ENCODE data around the gene ENTPD7. TPM values are rescaled to one million over a fixed set of nuclear protein-coding genes. Genes with fewer than 3 reads are reported as not detected.

ENTPD7 gene
- total and polyA plus RNA-seq, 5 donors: 0.70 to 5.5 (median 3.2) TPM

DNA sequence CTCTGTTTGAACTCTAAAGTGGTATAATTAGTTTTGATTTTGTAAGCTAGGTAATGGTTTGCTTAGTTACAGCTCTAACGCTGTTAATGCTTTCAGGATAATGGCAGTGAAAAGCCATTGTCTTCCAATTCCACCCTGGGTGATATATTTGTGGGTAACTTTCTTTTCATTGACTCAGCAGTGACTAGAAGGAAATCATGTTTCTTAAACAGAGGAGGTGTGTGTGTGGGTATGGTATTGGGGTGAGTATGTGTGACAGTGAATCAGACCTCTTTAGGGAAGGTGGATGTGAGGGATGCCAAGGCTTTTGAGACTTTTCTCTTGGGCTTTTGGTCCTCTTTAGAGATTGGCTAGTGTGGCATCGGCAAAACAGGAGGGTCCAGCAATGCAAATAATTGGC, 13.6 kb downstream of the ENTPD7 start:
- ATAC-seq: no peak
- 98% methylated on average over 2 of the region's 2 CpGs for WGBS
- DNase-seq: no peak
- H3K4me1 ChIP-seq (ENCODE audit: control insufficient read depth, insufficient read depth, low read length): no peaks in the 10 kb centered on the region
- intact Hi-C loops (cut with DNase I): no loop called here
- H3K27me3 ChIP-seq (ENCODE audit: control insufficient read depth, insufficient read depth): no peaks in the 10 kb centered on the region
- no peaks in the 10 kb centered on the region for H3K9me3 ChIP-seq (ENCODE audit: control insufficient read depth, low read length)
- no peak overlapping the region for H3K27ac ChIP-seq (ENCODE audit: low read length)
- H3K4me3 ChIP-seq (ENCODE audit: low read length): no peak overlapping the region

DNA sequence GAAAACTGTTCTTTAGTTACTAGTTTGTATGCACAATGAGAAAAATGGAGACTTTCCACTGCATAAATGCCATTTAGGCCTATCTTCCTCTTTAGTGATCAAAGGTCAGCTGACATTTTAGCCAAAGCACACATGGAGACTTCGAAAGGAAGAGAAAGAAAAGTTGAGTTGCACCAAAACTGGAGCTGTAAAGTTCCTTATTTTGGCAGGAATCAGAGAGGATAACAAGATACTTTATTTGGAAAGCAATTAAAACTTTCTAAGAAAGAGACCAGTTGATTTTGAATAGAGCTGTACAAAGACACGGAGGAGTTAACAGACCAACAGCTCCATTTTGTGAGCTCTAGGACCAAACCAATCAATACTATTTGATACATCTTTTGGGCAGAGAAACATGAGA, 14.2 kb downstream of the ENTPD7 start:
- 48% methylated on average over 2 of the region's 2 CpGs for WGBS
- intact Hi-C loops (cut with DNase I): no loop called here
- ATAC-seq: no peak
- Histone ChIP-seq H3K27ac (ENCODE audit: low read length) (no peak overlapping the region), H3K9me3 (ENCODE audit: control insufficient read depth, low read length) (no peaks in the 10 kb centered on the region), H3K4me3 (ENCODE audit: low read length) (no peak overlapping the region), H3K27me3 (ENCODE audit: control insufficient read depth, insufficient read depth) (no peaks in the 10 kb centered on the region), H3K4me1 (ENCODE audit: control insufficient read depth, insufficient read depth, low read length) (no peaks in the 10 kb centered on the region)
- DNase-seq: no peak

DNA sequence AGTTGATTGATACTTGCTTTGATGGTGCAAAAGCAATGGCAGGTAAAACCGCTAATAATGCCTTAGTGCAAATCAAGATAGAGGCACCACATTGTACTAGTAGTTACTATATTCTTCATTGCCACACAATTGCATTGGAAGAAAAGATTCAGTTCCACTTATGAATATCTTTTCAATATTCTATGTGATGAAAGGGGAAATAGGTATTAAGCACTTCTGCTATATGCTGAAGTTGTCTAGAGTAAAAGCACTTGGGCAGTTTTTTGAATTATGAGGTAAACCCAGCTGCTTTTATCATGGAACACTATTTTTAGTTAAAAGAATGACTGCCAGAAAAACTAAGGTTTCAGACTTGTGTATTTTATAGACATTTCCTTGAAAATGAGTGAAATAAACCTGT, 15.5 kb downstream of the ENTPD7 start:
- Histone ChIP-seq H3K4me1 (ENCODE audit: control insufficient read depth, insufficient read depth, low read length) (no peaks in the 10 kb centered on the region), H3K27me3 (ENCODE audit: control insufficient read depth, insufficient read depth) (no peaks in the 10 kb centered on the region), H3K9me3 (ENCODE audit: control insufficient read depth, low read length) (no peaks in the 10 kb centered on the region), H3K4me3 (ENCODE audit: low read length) (no peak overlapping the region), H3K27ac (ENCODE audit: low read length) (no peak overlapping the region)
- DNase-seq (no peak), ATAC-seq (no peak)
- WGBS: 90% methylated on average over 1 of the region's 1 CpG
- intact Hi-C loops (cut with DNase I): no loop called here

DNA sequence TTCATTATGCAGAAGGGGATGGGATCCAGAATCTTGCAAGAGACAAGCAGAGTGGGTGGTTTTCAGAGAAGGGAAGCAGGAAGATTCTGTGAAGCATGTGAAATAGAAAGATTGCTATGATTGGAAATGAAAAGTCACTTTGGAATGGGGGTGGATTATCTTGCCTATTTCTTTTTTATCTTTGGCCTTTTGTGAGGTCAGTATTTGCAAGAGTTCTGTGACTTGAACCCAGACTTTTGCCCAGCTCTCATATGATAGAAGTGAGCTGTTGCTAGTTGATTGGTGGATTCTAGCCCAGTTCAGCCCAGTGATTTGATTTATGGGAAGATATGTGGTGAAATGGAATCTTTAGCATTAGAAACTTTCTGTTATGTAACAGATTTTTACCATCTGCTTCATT, 17.1 kb downstream of the ENTPD7 start:
- H3K27me3 ChIP-seq (ENCODE audit: control insufficient read depth, insufficient read depth): no peaks in the 10 kb centered on the region
- H3K4me3 ChIP-seq (ENCODE audit: low read length): no peak overlapping the region
- DNase-seq (no peak), ATAC-seq (no peak)
- intact Hi-C loops (cut with DNase I): no loop called here
- no peaks in the 10 kb centered on the region for H3K9me3 ChIP-seq (ENCODE audit: control insufficient read depth, low read length)
- H3K27ac ChIP-seq (ENCODE audit: low read length): no peak overlapping the region
- peaks cover 3% of the 10 kb centered on the region for H3K4me1 ChIP-seq (ENCODE audit: control insufficient read depth, insufficient read depth, low read length)

DNA sequence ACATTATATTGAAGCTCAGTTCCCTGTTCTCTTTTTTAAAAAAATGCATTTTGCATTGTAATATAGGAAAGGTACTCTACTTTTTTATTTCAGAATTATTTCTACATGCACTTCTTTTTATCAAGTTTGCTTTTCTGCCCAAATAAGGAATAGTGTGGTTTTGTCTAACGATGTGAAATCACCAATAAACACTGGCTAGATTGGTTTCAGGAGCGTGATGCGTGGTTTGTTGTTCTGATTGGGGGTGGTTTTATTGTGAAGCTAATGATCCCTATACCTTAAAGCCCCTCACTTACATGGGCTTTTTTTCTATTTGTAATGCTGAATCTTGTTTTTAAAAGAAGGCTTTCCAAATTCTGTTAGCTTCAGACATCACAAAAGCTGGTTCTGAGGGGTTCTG, 17.6 kb downstream of the ENTPD7 start:
- WGBS: 90% methylated on average over 3 of the region's 3 CpGs
- Histone ChIP-seq H3K9me3 (ENCODE audit: control insufficient read depth, low read length) (no peaks in the 10 kb centered on the region), H3K27me3 (ENCODE audit: control insufficient read depth, insufficient read depth) (no peaks in the 10 kb centered on the region), H3K4me3 (ENCODE audit: low read length) (no peak overlapping the region), H3K4me1 (ENCODE audit: control insufficient read depth, insufficient read depth, low read length) (peaks cover 3% of the 10 kb centered on the region), H3K27ac (ENCODE audit: low read length) (no peak overlapping the region)
- DNase-seq (no peak), ATAC-seq (no peak)
- intact Hi-C loops (cut with DNase I): no loop called here

DNA sequence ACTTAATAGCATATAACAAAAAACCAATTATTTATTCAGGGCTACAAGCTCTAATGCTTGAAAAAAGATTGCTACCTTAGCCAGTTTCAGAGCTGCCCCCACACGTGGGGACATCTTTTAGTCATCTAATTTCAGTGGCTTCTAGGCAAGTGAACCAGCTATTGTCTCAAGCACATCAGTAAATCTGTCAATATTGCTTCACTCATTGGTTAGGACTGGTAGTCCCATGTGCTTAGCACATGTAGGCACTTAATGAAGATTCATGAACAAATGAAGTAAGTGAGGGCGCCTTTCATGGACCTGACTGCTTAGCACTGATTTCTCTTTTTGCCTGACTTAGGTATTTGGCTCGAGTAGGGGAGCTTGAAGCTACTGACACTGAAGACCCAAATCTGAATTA, 19.6 kb downstream of the ENTPD7 start:
- WGBS: 89% methylated on average over 3 of the region's 3 CpGs
- Histone ChIP-seq H3K4me3 (ENCODE audit: low read length) (no peak overlapping the region), H3K27ac (ENCODE audit: low read length) (no peak overlapping the region), H3K9me3 (ENCODE audit: control insufficient read depth, low read length) (no peaks in the 10 kb centered on the region), H3K4me1 (ENCODE audit: control insufficient read depth, insufficient read depth, low read length) (peaks cover 3% of the 10 kb centered on the region), H3K27me3 (ENCODE audit: control insufficient read depth, insufficient read depth) (no peaks in the 10 kb centered on the region)
- ATAC-seq: no peak
- intact Hi-C loops (cut with DNase I): no loop called here
- DNase-seq: no peak

DNA sequence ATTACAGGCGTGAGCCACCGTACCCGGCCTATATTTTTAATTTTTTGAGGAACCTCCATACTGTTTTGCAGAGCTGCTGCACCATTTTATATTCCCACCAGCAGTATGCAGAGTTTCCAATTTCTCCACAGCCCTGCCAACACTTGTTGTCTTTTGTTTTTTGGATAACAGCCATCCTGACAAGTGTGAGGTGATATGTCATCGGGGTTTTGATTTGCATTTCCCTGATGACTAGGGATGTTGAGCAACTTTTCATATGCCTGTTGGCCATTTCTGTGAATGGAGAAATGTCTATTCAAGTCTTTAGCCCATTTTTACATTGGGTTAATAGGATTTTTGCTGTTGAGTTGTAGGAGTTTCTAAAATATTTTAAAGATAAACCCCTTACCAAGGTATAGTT, 22.2 kb downstream of the ENTPD7 start:
- H3K4me1 ChIP-seq (ENCODE audit: control insufficient read depth, insufficient read depth, low read length): peaks cover 3% of the 10 kb centered on the region
- H3K27me3 ChIP-seq (ENCODE audit: control insufficient read depth, insufficient read depth): no peaks in the 10 kb centered on the region
- no peak overlapping the region for H3K27ac ChIP-seq (ENCODE audit: low read length)
- no peaks in the 10 kb centered on the region for H3K9me3 ChIP-seq (ENCODE audit: control insufficient read depth, low read length)
- WGBS: 71% methylated on average over 4 of the region's 4 CpGs
- ATAC-seq (peak; percentile 76 to 83), DNase-seq (no peak)
- intact Hi-C loops (cut with DNase I): no loop called here
- no peak overlapping the region for H3K4me3 ChIP-seq (ENCODE audit: low read length)

DNA sequence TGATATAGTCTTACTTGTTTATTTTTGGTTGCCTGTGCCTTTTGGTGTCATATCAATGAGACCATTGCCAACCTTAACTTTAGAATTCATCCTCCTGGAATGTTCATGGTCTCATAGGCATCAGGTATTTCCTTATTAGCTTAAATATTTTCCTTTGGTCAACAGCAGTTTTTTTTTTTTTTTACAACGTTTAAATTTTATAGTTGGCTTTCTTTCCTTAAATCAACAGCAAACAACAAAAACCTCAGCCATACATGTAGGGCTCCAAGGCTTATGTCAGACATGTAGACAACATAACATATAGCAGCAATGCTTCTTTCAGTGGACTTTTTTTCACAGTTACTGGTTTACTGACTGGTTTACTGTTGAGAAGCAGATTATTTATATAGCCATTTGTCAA, 22.7 kb downstream of the ENTPD7 start:
- Histone ChIP-seq H3K4me3 (ENCODE audit: low read length) (no peak overlapping the region), H3K27me3 (ENCODE audit: control insufficient read depth, insufficient read depth) (no peaks in the 10 kb centered on the region), H3K9me3 (ENCODE audit: control insufficient read depth, low read length) (no peaks in the 10 kb centered on the region), H3K4me1 (ENCODE audit: control insufficient read depth, insufficient read depth, low read length) (peaks cover 3% of the 10 kb centered on the region), H3K27ac (ENCODE audit: low read length) (no peak overlapping the region)
- no peak for ATAC-seq
- intact Hi-C loops (cut with DNase I): no loop called here
- 68% methylated on average over 1 of the region's 1 CpG for WGBS
- no peak for DNase-seq

DNA sequence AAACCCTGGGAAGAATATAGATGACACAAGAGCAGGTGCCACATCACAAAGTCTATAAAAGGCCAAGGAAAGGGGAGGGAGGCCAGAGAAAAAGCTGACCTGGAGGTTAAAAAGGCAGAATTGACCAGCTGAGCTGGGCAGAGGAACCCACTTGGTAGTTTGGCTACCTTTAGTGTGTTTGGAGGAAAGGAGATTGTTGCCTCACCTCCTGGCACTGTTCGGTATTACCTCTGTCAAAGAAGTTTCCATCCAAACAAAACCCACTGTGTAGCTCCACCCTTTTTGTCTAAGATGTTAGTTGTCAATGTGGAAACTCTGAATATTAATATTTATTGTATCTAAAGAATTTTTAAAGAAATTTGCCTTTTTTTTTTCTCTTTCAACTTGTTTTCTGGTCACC, 23.4 kb downstream of the ENTPD7 start:
- ATAC-seq: no peak
- Histone ChIP-seq H3K27ac (ENCODE audit: low read length) (no peak overlapping the region), H3K4me3 (ENCODE audit: low read length) (no peak overlapping the region), H3K9me3 (ENCODE audit: control insufficient read depth, low read length) (no peaks in the 10 kb centered on the region), H3K27me3 (ENCODE audit: control insufficient read depth, insufficient read depth) (no peaks in the 10 kb centered on the region), H3K4me1 (ENCODE audit: control insufficient read depth, insufficient read depth, low read length) (peaks cover 3% of the 10 kb centered on the region)
- DNase-seq: no peak
- intact Hi-C loops (cut with DNase I): no loop called here
- WGBS: 88% methylated on average over 1 of the region's 1 CpG

DNA sequence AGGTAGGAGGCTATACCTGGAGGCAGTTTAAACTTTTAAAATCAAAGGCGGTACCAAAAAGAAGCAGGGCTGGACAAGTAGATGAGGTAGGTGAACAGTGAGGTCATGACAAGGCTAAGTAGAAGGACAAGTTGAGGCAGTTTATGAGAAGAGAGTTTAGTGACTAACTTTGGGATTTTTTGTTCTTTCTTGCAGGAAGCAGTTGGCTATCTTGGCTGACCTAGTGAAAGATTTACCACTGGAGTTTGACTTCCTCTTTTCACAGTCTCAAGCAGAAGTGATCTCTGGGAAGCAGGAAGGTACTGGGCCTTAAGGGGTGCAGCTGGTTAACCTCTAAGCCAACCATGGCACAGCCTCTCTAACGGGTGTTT, 26.3 kb downstream of the ENTPD7 start:
- intact Hi-C loops (cut with DNase I): no loop called here
- WGBS: 75% methylated on average over 2 of the region's 2 CpGs
- peak in 1 of 2 donors; percentile 57 for ATAC-seq
- H3K4me3 ChIP-seq (ENCODE audit: low read length): no peak overlapping the region
- H3K27me3 ChIP-seq (ENCODE audit: control insufficient read depth, insufficient read depth): no peaks in the 10 kb centered on the region
- peaks cover 3% of the 10 kb centered on the region for H3K4me1 ChIP-seq (ENCODE audit: control insufficient read depth, insufficient read depth, low read length)
- H3K27ac ChIP-seq (ENCODE audit: low read length): no peak overlapping the region
- no peak for DNase-seq
- H3K9me3 ChIP-seq (ENCODE audit: control insufficient read depth, low read length): no peaks in the 10 kb centered on the region

DNA sequence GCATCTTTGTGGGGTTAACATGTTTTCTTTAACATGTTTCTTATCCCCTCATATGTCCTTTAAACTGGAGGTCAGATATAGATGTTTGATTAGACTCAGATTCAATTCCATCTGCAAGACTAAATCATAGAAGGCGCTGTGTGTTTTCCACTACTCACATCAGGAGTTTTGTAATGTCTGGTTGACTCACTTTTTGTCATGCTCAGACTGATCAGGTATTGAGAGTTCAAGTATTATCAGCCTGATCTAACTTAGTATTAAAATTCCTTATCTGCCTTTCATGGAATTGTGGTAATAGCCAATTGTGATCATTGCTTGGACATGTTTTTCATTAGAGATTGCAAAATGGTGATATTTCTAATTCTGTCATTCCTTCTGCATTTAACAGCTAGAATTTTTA, 30.2 kb downstream of the ENTPD7 start:
- WGBS: 99% methylated on average over 1 of the region's 1 CpG
- ATAC-seq: no peak

DNA sequence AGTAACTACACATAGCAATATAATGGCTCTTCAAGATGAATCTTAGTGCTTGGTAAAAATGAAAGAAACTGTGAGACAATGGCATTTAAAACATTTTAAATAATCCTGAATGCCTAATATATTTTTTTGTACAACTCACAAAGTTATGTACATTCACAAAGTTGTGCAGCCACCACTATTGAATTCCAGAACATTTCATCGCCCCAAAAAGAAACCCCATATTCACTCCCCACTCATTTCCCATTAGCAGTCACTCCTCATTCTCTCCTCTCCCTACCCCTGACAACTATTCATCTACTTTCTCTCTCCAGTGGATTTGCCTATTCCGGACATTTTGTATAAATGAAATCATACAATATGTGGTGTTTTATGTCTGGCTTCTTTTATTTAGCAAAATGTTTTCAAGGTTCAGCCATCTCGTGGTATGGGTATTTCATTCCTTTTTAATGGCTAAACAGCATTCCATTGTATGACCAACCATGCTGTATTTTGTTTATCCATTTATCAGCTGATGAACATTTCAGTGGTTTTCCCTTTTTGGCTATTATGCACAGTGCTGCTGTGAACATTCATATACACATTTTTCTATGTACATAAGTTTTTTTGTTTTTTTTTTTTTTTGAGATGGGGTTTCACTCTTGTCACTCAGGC, 34.7 kb downstream of the ENTPD7 start:
- H3K9me3 ChIP-seq (ENCODE audit: control insufficient read depth, low read length): no peaks in the 10 kb centered on the region
- 94% methylated on average over 3 of the region's 3 CpGs for WGBS
- intact Hi-C loops (cut with DNase I): no loop called here
- no peaks in the 10 kb centered on the region for H3K27me3 ChIP-seq (ENCODE audit: control insufficient read depth, insufficient read depth)
- H3K27ac ChIP-seq (ENCODE audit: low read length): no peak overlapping the region
- DNase-seq (no peak), ATAC-seq (no peak)
- H3K4me1 ChIP-seq (ENCODE audit: control insufficient read depth, insufficient read depth, low read length): no peaks in the 10 kb centered on the region
- no peak overlapping the region for H3K4me3 ChIP-seq (ENCODE audit: low read length)

More for the DNA sequence above, 30.2 kb downstream of the ENTPD7 start:
- H3K4me3 ChIP-seq (ENCODE audit: low read length): no peak overlapping the region
- no peak for DNase-seq
- H3K9me3 ChIP-seq (ENCODE audit: control insufficient read depth, low read length): no peaks in the 10 kb centered on the region
- intact Hi-C loops (cut with DNase I): no loop called here
- no peak overlapping the region for H3K27ac ChIP-seq (ENCODE audit: low read length)
- H3K27me3 ChIP-seq (ENCODE audit: control insufficient read depth, insufficient read depth): no peaks in the 10 kb centered on the region
- no peaks in the 10 kb centered on the region for H3K4me1 ChIP-seq (ENCODE audit: control insufficient read depth, insufficient read depth, low read length)
